OCI-LY7 (cell line): Measurements from ENCODE around the gene UCP1.

Source experiments
- EZH2phosphoT487 ChIP-seq: fragments of 200-600 bp; sonication (generic); IDR thresholded peaks from 2 replicates; pipeline ENCODE4 v1.6.1; 2018; ENCODE audit warnings: low read depth, borderline replicate concordance, mild to moderate bottlenecking, mixed run types, antibody characterized with exemption, low read length, moderate library complexity, mixed read lengths
- TF ChIP-seq, protein P1 (sequence below): fragments of 200-600 bp; sonication (generic); conservative IDR thresholded peaks from 2 replicates; pipeline ENCODE4 v1.5.1; 2014; ENCODE audit warnings: mild to moderate bottlenecking, antibody characterized with exemption, low read length, moderate library complexity, mixed read lengths

DNA sequence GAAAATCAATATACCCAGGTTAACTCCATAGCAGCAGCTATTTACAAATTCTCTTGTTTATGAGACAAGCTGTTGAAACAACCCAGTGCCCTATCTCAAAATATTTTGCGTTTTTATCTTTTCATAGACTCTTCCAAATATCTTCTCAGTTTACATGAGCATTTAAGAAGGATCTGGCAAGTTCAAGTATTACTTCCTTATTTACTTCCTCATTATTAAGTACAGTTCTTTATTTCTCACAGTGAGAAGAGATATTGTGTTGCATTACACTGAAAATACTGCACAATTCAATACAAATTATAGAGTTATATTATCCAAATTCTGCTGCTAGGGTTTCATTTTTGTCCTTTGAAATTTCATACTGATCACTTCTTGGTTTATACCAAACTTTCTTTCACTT, 43.6 kb upstream of the UCP1 start:
- TF ChIP-seq, protein P1, sequence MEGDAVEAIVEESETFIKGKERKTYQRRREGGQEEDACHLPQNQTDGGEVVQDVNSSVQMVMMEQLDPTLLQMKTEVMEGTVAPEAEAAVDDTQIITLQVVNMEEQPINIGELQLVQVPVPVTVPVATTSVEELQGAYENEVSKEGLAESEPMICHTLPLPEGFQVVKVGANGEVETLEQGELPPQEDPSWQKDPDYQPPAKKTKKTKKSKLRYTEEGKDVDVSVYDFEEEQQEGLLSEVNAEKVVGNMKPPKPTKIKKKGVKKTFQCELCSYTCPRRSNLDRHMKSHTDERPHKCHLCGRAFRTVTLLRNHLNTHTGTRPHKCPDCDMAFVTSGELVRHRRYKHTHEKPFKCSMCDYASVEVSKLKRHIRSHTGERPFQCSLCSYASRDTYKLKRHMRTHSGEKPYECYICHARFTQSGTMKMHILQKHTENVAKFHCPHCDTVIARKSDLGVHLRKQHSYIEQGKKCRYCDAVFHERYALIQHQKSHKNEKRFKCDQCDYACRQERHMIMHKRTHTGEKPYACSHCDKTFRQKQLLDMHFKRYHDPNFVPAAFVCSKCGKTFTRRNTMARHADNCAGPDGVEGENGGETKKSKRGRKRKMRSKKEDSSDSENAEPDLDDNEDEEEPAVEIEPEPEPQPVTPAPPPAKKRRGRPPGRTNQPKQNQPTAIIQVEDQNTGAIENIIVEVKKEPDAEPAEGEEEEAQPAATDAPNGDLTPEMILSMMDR: no peak
- TF ChIP-seq EZH2phosphoT487: no peak
